GM21390 (cell line): Measurements from ENCODE around the gene HPDL.
"Not testable (repeated sequence)": the region's sequence is repeated elsewhere in the genome, so short reads cannot be mapped to it uniquely, and the experiment has no call there.

Experiments used
- ATAC-seq: cut with Tn5 transposase; IDR thresholded peaks from one replicate; pipeline ENCODE4 v1.9.1; 2021; ENCODE audit not compliant: unreplicated experiment

The HPDL gene

DNA sequence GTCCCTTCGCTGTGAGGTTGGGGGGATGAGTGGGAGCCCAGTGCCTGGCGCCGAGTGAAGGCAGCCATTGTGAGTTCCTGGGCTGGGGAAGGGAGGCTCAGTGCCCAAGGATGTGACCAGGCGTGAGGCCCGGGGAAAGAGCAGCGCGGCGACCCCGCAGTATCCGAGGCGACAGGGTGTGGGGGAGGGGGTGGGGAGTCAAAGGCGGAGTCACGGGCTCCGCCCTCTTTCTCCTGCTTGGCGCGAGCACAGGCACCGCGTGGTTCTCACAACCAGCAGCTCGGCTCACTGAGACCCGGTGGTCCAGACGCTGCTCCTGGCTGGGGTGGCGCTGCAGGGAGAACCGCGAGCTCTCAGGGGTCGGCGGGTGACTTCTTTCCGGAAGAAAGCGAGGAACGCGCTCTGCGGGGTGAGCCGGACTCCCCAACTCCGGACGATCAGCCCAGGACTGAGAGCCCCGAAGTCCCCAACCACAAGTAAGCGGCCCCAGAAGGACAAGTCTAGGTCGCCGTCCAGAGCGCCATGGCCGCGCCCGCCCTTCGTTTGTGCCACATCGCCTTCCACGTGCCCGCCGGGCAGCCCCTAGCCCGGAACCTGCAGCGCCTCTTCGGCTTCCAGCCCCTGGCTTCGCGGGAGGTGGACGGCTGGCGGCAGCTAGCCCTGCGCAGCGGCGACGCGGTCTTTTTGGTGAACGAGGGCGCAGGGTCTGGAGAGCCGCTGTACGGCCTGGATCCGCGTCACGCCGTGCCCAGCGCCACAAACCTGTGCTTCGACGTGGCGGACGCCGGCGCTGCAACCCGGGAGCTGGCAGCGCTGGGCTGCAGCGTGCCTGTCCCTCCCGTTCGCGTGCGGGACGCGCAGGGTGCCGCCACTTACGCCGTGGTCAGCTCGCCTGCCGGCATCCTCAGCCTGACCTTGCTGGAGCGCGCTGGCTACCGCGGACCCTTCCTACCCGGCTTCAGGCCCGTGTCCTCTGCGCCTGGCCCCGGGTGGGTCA, at the start of gene HPDL:
TSS of gene HPDL (plus strand) at position 269 of the 997 bp plus-strand sequence. CDS start at position 523, 254 bp downstream.
- ATAC-seq, result peak; percentile 71

DNA sequence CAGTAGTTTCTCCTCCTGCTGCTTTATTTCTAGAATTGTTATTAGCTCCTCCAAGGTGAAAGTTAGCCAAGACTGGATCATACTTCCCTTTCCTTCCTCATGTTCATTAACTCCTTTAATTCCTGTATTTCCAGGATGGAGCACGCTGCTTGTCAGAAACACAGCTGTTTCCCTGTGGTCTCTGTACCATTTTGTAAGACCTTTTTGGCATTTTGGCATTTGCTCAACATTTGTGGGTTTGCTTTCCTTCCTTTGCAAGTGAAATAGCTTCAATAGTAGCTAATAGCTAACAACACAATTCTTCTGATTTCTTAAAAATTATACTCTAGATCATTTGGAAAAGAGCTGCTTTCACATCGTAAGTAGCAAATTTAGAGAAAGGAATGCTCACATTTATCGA, 44.3 kb upstream of the HPDL start:
- no peak for ATAC-seq

GRCh38 chr1:45284858-45285257, 41.8 kb upstream of the HPDL start:
- not testable (repeated sequence) for ATAC-seq

- not testable (repeated sequence) for ATAC-seq
These were observed 40.2 kb upstream of the HPDL start for GRCh38 chr1:45286521-45286920.

DNA sequence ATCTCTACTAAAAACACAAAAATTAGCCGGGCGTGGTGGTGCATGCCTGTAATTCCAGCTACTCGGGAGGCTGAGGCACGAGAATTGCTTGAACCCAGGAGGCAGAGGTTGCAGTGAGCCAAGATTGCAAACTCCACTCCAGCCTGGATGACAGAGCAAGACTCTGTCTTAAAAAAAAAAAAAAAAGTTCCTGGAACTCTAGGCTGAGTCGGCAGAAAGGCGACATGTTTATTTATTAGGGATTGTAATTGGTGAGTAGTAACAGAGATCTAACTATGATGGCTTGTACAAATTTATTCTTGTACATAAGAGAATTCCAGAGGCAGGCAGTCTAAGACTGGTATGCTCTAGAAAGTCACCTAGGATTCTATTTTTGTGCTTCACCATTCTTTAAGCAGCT, 35.7 kb upstream of the HPDL start:
- not testable (repeated sequence) for ATAC-seq

- no peak for ATAC-seq
These were observed 35.0 kb upstream of the HPDL start for GRCh38 chr1:45291716-45292115.

- no peak for ATAC-seq
These were observed 28.9 kb upstream of the HPDL start for GRCh38 chr1:45297666-45298356.

- ATAC-seq, result no peak
These were observed 27.4 kb upstream of the HPDL start for GRCh38 chr1:45299296-45299695.

- no peak for ATAC-seq
These were observed 26.6 kb upstream of the HPDL start for GRCh38 chr1:45299981-45300668.

DNA sequence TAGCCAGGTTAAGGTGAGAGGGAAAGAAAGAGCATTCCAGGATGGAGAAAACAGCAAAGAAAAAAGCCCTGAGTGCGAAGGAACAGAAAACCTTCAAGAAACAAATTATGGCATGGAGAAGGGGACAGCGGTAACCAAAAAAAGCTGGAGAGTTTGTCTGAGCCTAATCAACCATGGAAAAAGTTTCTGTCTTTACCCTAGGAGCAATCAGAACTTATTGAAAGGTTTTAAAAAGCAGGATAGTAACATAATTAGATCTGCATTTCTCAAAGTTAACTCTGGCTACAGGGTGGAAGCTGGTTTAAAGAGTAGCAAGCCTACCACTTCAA, 26.1 kb upstream of the HPDL start:
- ATAC-seq, result no peak

DNA sequence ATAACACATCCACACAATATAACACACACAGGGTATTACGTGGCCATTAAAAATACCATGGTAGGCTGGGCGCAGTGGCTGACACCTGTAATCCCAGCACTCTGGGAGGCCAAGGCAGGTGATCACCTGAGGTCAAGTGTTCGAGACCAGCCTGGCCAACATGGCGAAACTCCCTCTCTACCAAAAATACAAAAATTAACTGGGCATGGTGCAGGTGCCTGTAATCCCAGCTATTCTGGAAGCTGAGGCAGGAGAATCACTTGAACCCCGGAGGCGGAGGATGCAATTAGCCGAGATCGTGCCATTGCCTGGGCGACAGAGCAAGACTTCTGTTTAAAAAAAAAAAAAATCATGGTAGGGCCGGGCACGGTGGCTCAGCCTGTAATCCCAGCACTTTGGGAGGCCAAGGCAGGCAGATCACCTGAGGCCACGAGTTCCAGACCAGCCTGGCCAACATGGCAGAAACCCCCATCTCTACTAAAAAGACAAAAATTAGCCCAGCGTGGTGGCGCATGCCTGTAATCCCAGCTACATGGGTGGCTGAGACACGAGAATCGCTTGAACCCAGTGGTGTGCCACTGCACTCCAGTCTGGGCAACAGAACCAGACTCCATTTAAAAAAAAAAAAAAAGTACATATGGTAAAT, 24.1 kb upstream of the HPDL start:
- no peak for ATAC-seq

- ATAC-seq, result peak; percentile 67
These were observed 23.0 kb upstream of the HPDL start for GRCh38 chr1:45303520-45304310.

GRCh38 chr1:45304311-45305081, 22.2 kb upstream of the HPDL start:
- ATAC-seq, result peak; percentile 9

GRCh38 chr1:45305231-45305630, 21.5 kb upstream of the HPDL start:
- ATAC-seq, result no peak

GRCh38 chr1:45306319-45306718, 20.4 kb upstream of the HPDL start:
- no peak for ATAC-seq

DNA sequence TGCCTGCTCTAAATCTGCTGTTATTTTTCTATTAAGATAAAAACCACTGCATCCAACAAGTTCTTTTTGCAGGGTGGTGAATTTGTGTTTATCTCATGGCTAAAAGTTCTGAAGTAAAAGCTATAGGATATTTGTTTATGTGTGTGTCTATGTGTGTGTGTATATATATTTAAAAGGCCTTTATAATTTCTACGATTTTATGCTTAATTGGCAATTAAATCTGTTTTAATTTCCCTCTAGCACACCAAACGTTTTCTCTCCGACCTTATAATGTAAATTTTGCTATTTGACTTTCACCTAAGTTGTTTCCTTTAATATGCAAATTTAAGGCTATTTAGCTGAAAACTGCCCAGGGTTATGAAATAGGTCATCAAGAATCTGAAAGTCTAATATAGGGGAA, 19.8 kb upstream of the HPDL start:
- no peak for ATAC-seq

DNA sequence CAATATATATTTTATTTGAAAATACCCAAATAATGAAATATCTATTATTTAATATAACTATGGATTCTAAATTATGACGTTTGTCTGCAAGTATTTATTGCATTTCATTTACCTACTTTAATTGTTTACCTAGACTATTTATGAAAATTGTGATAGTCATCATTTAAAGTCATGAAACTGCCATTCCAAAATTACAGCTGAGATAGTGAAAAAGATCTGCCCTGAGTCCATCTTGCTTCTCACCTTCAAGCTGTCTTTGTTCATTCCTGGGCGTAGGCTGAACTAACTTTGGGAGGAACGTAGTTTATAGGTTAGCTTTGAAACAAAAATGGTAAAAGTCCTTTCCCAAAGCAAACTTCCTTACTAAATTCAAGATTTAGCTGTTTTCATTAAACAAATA, 12.4 kb upstream of the HPDL start:
- no peak for ATAC-seq

DNA sequence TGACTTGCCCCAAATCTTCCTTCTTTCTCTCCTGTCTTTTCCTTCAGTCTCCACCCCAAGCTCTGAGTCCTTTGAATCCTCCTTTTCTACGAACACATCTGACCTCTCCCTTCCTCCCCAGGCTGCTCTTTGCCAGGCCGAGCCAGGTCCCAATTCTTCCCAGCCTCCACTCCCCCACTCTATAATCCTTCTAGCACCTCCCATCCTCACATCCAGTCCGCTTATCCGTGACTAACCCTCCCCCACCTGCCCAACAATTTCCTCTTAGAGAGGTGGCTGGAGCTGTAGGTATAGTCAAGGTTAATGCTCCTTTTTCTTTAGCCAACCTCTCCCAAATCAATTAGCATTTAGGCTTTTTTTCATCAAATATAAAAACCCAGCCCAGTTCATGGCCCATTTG, 9.5 kb upstream of the HPDL start:
- no peak for ATAC-seq

GRCh38 chr1:45319761-45320160, 6.9 kb upstream of the HPDL start:
- ATAC-seq, result no peak

DNA sequence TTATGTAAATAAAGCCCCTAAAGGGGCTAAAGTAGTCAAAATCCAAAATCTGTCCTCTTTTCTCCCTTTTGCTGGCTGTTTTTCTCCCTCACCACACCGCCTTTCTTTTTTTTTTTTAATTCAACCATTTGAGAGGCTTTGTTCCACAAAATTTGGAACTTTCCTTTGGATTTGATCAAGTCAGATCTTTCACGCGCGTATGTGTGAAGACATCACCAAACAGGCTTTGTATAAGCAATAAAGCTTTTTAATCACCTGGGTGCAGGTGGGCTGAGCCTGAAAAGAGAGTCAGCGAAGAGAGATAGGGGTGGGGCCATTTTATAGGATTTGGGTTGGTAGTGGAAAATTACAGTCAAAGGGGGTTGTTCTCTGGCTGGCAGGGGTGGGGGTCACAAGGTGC, 5.3 kb upstream of the HPDL start:
- no peak for ATAC-seq
